HUES6 (cell line): Measurements from ENCODE around the gene PHTF2.
"Not testable (repeated sequence)": the region's sequence is repeated elsewhere in the genome, so short reads cannot be mapped to it uniquely, and the experiment has no call there.

Source experiments
- H3K27ac ChIP-seq: 2 replicates; pipeline ENCODE4 v1.7.0; 2013; ENCODE audit warnings: low read depth, mild to moderate bottlenecking, low read length, inconsistent platforms
- H3K27me3 ChIP-seq: 2 replicates; pipeline ENCODE4 v1.6.1; 2013; ENCODE audit warnings: low read length; ENCODE audit not compliant: control insufficient read depth, insufficient read depth
- H3K36me3 ChIP-seq: 2 replicates; pipeline ENCODE4 v1.6.1; 2013; ENCODE audit warnings: low read length; ENCODE audit not compliant: control insufficient read depth, insufficient read depth
- H3K4me1 ChIP-seq: 2 replicates; pipeline ENCODE4 v1.6.1; 2013; ENCODE audit warnings: low read length; ENCODE audit not compliant: control insufficient read depth, insufficient read depth
- H3K4me3 ChIP-seq: 2 replicates; pipeline ENCODE4 v1.5.1; 2013; ENCODE audit warnings: low read depth, low read length
- H3K9ac ChIP-seq: one replicate; pipeline ENCODE4 v1.6.1; 2013; ENCODE audit warnings: mild to moderate bottlenecking, low read length
- H3K9me3 ChIP-seq: 2 replicates; pipeline ENCODE4 v1.6.1; 2013; ENCODE audit warnings: low read depth, low read length; ENCODE audit not compliant: control insufficient read depth, insufficient read depth

PHTF2 gene

DNA sequence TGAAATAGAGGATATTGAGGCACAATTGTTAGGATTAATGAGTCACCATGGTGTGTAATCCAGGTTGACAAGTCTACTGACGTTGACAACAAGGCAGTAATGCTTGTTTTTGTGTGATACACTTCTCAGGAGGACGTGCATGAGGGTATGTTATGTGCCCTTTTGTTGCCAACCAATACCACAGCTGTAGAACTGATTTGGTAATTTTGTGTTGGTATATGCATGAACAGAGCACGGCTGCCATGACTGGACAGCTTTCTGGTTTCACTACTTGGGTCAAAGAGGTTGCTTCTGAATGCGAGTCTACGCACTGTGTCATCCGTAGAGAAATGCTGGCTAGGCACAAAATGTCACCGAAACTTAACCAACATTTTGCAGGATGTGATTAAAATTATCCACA lies 32.9 kb downstream of the PHTF2 start:
- Histone ChIP-seq H3K9me3 (no peaks in the 10 kb centered on the region), H3K27ac (no peak overlapping the region)

GRCh38 chr7:77831953-77832352 lies 33.4 kb downstream of the PHTF2 start:
- no peak overlapping the region for H3K27ac ChIP-seq
- no peaks in the 10 kb centered on the region for H3K9me3 ChIP-seq
- H3K4me1 ChIP-seq = peaks cover 6% of the 10 kb centered on the region; the same call in 1 of the 2 replicates
- no peaks in the 10 kb centered on the region for H3K27me3 ChIP-seq
- H3K36me3 ChIP-seq = no peaks in the 10 kb centered on the region
- H3K4me3 ChIP-seq = no peak overlapping the region
- H3K9ac ChIP-seq = no peak overlapping the region

More for the DNA sequence above, 32.9 kb downstream of the PHTF2 start:
- Histone ChIP-seq H3K9ac (no peak overlapping the region), H3K4me1 (peaks cover 6% of the 10 kb centered on the region; the same call in 1 of the 2 replicates), H3K36me3 (no peaks in the 10 kb centered on the region), H3K27me3 (no peaks in the 10 kb centered on the region), H3K4me3 (no peak overlapping the region)

- Histone ChIP-seq H3K27ac (no peak overlapping the region), H3K9ac (no peak overlapping the region), H3K4me3 (no peak overlapping the region), H3K36me3 (no peaks in the 10 kb centered on the region), H3K4me1 (peaks cover 6% of the 10 kb centered on the region; the same call in 1 of the 2 replicates), H3K27me3 (no peaks in the 10 kb centered on the region), H3K9me3 (no peaks in the 10 kb centered on the region)
These were observed 34.6 kb downstream of the PHTF2 start for GRCh38 chr7:77833136-77833535.

GRCh38 chr7:77836425-77836824 lies 37.9 kb downstream of the PHTF2 start:
- not testable (repeated sequence) for H3K36me3 ChIP-seq, H3K27me3 ChIP-seq, H3K27ac ChIP-seq, H3K9ac ChIP-seq, H3K9me3 ChIP-seq, H3K4me3 ChIP-seq, H3K4me1 ChIP-seq

DNA sequence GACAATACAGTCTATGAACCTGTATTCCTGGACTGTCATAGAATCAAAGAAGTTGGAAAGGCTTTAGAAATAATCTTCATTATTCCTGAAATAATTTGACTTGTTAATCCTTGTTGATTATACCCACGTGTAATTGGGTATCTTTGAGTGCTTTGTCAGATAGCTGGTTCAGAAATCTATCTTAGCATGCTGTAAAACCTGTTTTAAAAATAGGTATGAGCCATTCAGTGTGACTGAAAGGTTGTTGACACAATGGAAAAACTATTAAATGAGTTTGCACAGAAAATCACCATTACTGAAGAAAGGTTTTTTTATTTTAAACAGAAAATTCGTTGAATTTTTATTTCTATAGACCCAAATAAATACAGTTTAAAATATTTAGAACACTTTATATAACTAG lies 38.7 kb downstream of the PHTF2 start:
- Histone ChIP-seq H3K4me1 (peaks cover 10% of the 10 kb centered on the region), H3K9me3 (no peaks in the 10 kb centered on the region), H3K27ac (no peak overlapping the region), H3K27me3 (no peaks in the 10 kb centered on the region), H3K36me3 (no peaks in the 10 kb centered on the region), H3K4me3 (no peak overlapping the region), H3K9ac (no peak overlapping the region)

GRCh38 chr7:77837966-77838365 lies 39.4 kb downstream of the PHTF2 start:
- Histone ChIP-seq H3K4me1 (peaks cover 10% of the 10 kb centered on the region), H3K9me3 (no peaks in the 10 kb centered on the region), H3K27me3 (no peaks in the 10 kb centered on the region), H3K4me3 (no peak overlapping the region), H3K9ac (no peak overlapping the region), H3K27ac (no peak overlapping the region), H3K36me3 (no peaks in the 10 kb centered on the region)

- Histone ChIP-seq H3K4me3 (no peak overlapping the region), H3K27ac (no peak overlapping the region), H3K9ac (no peak overlapping the region), H3K27me3 (no peaks in the 10 kb centered on the region), H3K36me3 (no peaks in the 10 kb centered on the region), H3K4me1 (peaks cover 10% of the 10 kb centered on the region), H3K9me3 (no peaks in the 10 kb centered on the region)
These were observed 40.4 kb downstream of the PHTF2 start for GRCh38 chr7:77838929-77839491.

DNA sequence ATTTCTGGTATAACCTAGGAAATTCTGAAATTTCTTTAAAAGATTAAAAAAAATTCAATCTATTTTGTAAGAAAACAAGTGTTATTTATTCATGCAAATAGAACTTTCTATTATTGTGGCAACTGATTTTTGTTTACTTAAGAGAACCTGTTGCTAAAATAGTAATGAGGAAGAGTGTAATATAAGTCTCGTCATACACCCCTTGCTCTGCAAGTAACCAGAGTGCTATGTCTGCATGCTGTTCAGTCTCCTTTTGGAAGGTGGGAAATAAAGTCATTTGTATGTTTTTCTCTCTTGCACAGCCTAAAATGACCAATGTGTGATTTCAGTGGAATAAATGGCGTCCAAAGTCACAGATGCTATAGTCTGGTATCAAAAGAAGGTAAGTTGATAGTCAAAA lies 41.3 kb downstream of the PHTF2 start:
- no peak overlapping the region for H3K27ac ChIP-seq
- no peaks in the 10 kb centered on the region for H3K9me3 ChIP-seq
- no peaks in the 10 kb centered on the region for H3K27me3 ChIP-seq
- no peak overlapping the region for H3K9ac ChIP-seq
- no peaks in the 10 kb centered on the region for H3K36me3 ChIP-seq
- peaks cover 4% of the 10 kb centered on the region; the same call in 1 of the 2 replicates for H3K4me1 ChIP-seq
- H3K4me3 ChIP-seq = no peak overlapping the region

GRCh38 chr7:77843194-77843593 lies 44.6 kb downstream of the PHTF2 start:
- H3K9ac ChIP-seq = no peak overlapping the region
- no peaks in the 10 kb centered on the region for H3K36me3 ChIP-seq
- peaks cover 6% of the 10 kb centered on the region; the same call in 1 of the 2 replicates for H3K4me1 ChIP-seq
- H3K27me3 ChIP-seq = no peaks in the 10 kb centered on the region
- no peaks in the 10 kb centered on the region for H3K9me3 ChIP-seq
- no peak overlapping the region for H3K27ac ChIP-seq
- no peak overlapping the region for H3K4me3 ChIP-seq

- Histone ChIP-seq H3K4me1 (peaks cover 2% of the 10 kb centered on the region; the same call in 1 of the 2 replicates), H3K27me3 (no peaks in the 10 kb centered on the region), H3K4me3 (no peak overlapping the region), H3K9ac (no peak overlapping the region), H3K27ac (no peak overlapping the region), H3K36me3 (no peaks in the 10 kb centered on the region), H3K9me3 (no peaks in the 10 kb centered on the region)
These were observed 47.9 kb downstream of the PHTF2 start for GRCh38 chr7:77846317-77847092.

- Histone ChIP-seq H3K27me3 (no peaks in the 10 kb centered on the region), H3K27ac (no peak overlapping the region), H3K4me3 (no peak overlapping the region), H3K9me3 (no peaks in the 10 kb centered on the region), H3K36me3 (no peaks in the 10 kb centered on the region), H3K9ac (no peak overlapping the region), H3K4me1 (no peaks in the 10 kb centered on the region)
These were observed 57.0 kb downstream of the PHTF2 start for GRCh38 chr7:77855371-77856083.
